NCI-H1417 (cell line): Measurements from ENCODE around the gene NHLH1.

ENCODE experiments used
- DNase-seq, 3 experiments: peaks; one replicate each; lab custom pipeline; 2025; lab: John Stamatoyannopoulos, UW

NHLH1 gene

GRCh38 chr1:160366731-160367515 is at the start of gene NHLH1:
Gene NHLH1, plus strand, starts transcription at chr1:160367071. Its CDS starts 3,661 bp downstream, at chr1:160370732.
- DNase-seq = no peak

GRCh38 chr1:160322831-160323230 is 44.0 kb upstream of the NHLH1 start:
- DNase-seq = no peak

- peak; percentile 35 to 100 (median 82) for DNase-seq
Measured at GRCh38 chr1:160325252-160325651, 41.6 kb upstream of the NHLH1 start.

GRCh38 chr1:160326418-160326817 is 40.5 kb upstream of the NHLH1 start:
- no peak for DNase-seq

- DNase-seq = peak in 1 of 3 experiments; percentile 79
Measured at GRCh38 chr1:160328184-160328583, 38.7 kb upstream of the NHLH1 start.

- peak in 1 of 3 experiments; percentile 65 for DNase-seq
Measured at GRCh38 chr1:160330119-160330518, 36.8 kb upstream of the NHLH1 start.

- no peak for DNase-seq
Measured at GRCh38 chr1:160332516-160332915, 34.4 kb upstream of the NHLH1 start.

- DNase-seq = no peak
Measured at GRCh38 chr1:160338580-160338979, 28.3 kb upstream of the NHLH1 start.

GRCh38 chr1:160340146-160340545 is 26.7 kb upstream of the NHLH1 start:
- no peak for DNase-seq

GRCh38 chr1:160340866-160341265 is 26.0 kb upstream of the NHLH1 start:
- no peak for DNase-seq

- peak in 2 of 3 experiments; percentile 52 to 61 for DNase-seq
Measured at GRCh38 chr1:160342526-160342925, 24.3 kb upstream of the NHLH1 start.

GRCh38 chr1:160342953-160343869 is 23.7 kb upstream of the NHLH1 start, which contains the start of the genes COPA and NCSTN:
Gene COPA, minus strand, starts transcription at chr1:160343250. Its CDS starts 80 bp downstream, at chr1:160343170.
Gene NCSTN, plus strand, starts transcription at chr1:160343383. Its CDS starts 14 bp downstream, at chr1:160343397.
- DNase-seq = peak; percentile 91 to 99 (median 95)

GRCh38 chr1:160344241-160344640 is 22.6 kb upstream of the NHLH1 start:
- DNase-seq = no peak

- no peak for DNase-seq
Measured at GRCh38 chr1:160344936-160345335, 21.9 kb upstream of the NHLH1 start.

GRCh38 chr1:160346463-160346862 is 20.4 kb upstream of the NHLH1 start:
- DNase-seq = no peak

- DNase-seq = no peak
Measured at GRCh38 chr1:160346958-160347357, 19.9 kb upstream of the NHLH1 start.

GRCh38 chr1:160351629-160352028 is 15.2 kb upstream of the NHLH1 start:
- DNase-seq = no peak

GRCh38 chr1:160352555-160352954 is 14.3 kb upstream of the NHLH1 start:
- no peak for DNase-seq

- no peak for DNase-seq
Measured at GRCh38 chr1:160353223-160353622, 13.6 kb upstream of the NHLH1 start.

- peak in 2 of 3 experiments; percentile 6 to 22 for DNase-seq
Measured at GRCh38 chr1:160354388-160354985, 12.4 kb upstream of the NHLH1 start.

- DNase-seq = no peak
Measured at GRCh38 chr1:160357286-160358002, 9.4 kb upstream of the NHLH1 start.
